ENCODE data around the gene ARHGEF28. TPM values are rescaled to one million over a fixed set of nuclear protein-coding genes. Genes with fewer than 3 reads are reported as not detected.

ARHGEF28 gene
- total and polyA plus RNA-seq, 2 of the 13 experiments (the other 11 are each of a cell fraction or from before 2014, with no cell fraction given): 17.4 to 34.1 TPM

DNA sequence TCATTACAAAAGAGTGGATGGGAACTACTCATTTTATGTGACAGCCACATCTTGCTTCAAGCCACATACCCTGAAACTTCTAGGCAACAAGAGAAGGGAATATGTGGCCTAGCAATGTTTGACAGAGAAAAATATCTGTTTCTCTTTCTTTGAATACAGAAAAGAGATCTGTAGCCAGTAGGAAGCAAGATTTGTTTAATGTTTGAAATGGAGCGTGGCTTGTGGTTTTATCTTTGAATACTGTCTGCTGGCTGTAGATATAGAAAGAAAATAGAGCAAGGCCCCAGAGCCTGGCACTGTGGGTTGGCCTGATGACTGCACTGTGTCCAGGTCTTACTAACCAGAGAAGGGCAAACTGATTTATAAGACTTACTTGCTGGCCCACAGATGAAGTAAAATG, 133.8 kb downstream of the ARHGEF28 start:
- ChIA-PET POLR2A (interaction anchor here (1.3 kb wide), 1 partner anchor 13 kb away, joined by 3 read pairs; no protein-coding TSS in a partner anchor), CTCF (ENCODE audit: low intra/inter-chr PET ratio, low total read pairs) (no interaction called here)
- no peak for FAIRE-seq
- Histone ChIP-seq H2AFZ (ENCODE audit: low read length) (no peak overlapping the region), H3K4me1 (ENCODE audit: insufficient read depth, low read length) (peaks cover 38% of the 10 kb centered on the region), H3K79me2 (ENCODE audit: insufficient read depth, low read length) (no peaks in the 10 kb centered on the region), H3K9ac (ENCODE audit: insufficient read depth, low read depth, low read length) (no peak overlapping the region), H4K20me1 (ENCODE audit: insufficient read depth, low read length) (no peaks in the 10 kb centered on the region), H3K27ac (ENCODE audit: extremely low read length, insufficient read depth, low read length) (no peak overlapping the region), H3K4me2 (ENCODE audit: low read depth, low read length) (no peak overlapping the region), H3K9me3 (ENCODE audit: low read length) (no peaks in the 10 kb centered on the region), H3K27me3 (ENCODE audit: control insufficient read depth in 1 of 2, insufficient read depth in 2 of 2, low read length in 2 of 2) (no peaks in the 10 kb centered on the region), H3K4me3 (replicated peaks in 1 of 3; ENCODE audit: insufficient read depth in 1 of 3, low read depth in 2 of 3, low read length in 3 of 3) (no peak overlapping the region), H3K36me3 (replicated peaks in 1 of 2; ENCODE audit: control insufficient read depth in 1 of 2, insufficient read depth in 2 of 2, low read length in 2 of 2) (peaks cover 0 to 5% of the 10 kb centered on the region in 2 experiments; a peak in 3 of 5 replicates)
- 94% methylated on average over 1 of the region's 1 CpG for WGBS (ENCODE audit: low lambda C conversion rate)
- no TSS peak for BruUV-seq (replicated peaks)
- TF ChIP-seq SALL1 (CRISPR knock-in tag; IDR thresholded peaks at IDR 0.05) (no peak), ZNF674 (CRISPR knock-in tag; IDR thresholded peaks at IDR 0.05; ENCODE audit: low read depth) (no peak), DNMT1 (CRISPR knock-in tag; IDR thresholded peaks at IDR 0.05) (no peak), AGO1 (IDR thresholded peaks at IDR 0.05; ENCODE audit: low read depth, low read length, poor library complexity, severe bottlenecking) (no peak), ZFP62 (CRISPR knock-in tag; IDR thresholded peaks at IDR 0.05) (no peak), POGZ (CRISPR knock-in tag; IDR thresholded peaks at IDR 0.05) (no peak), YEATS2 (CRISPR knock-in tag; IDR thresholded peaks at IDR 0.05; ENCODE audit: borderline replicate concordance) (no peak), GTF3A (CRISPR knock-in tag; conservative IDR thresholded peaks at IDR 0.05) (no peak), NPAS2 (CRISPR knock-in tag; IDR thresholded peaks at IDR 0.05; ENCODE audit: borderline replicate concordance) (no peak), MATR3 (CRISPR knock-in tag; IDR thresholded peaks at IDR 0.05) (no peak)
- no peak for DNase-seq (ENCODE audit: low spot score)
- no peak for ATAC-seq
- in situ Hi-C loops (cut with HindIII; ENCODE audit: extremely low pct_ligation_motif_present, low pct_unique_long_range_greater_than_20kb): no loop called here
- intact Hi-C loops (cut with micrococcal nuclease; ENCODE audit: unreplicated experiment): loop anchor here (5.0 kb wide), 1 partner anchor 32 kb away; no protein-coding TSS in a partner anchor
